ENCODE measurements around the gene SEC14L1. TPM values are rescaled to one million over a fixed set of nuclear protein-coding genes. Genes with fewer than 3 reads are reported as not detected.
A peak's percentile ranks its signal among the peaks of the same experiment; 100 is the strongest.

The SEC14L1 gene
- total RNA-seq, 1 experiment from 2014 or later: 25.8 TPM

GRCh38 chr17:77200711-77201110 lies 59.9 kb downstream of the SEC14L1 start:
- no peak for TF ChIP-seq CTCF (IDR thresholded peaks at IDR 0.05; ENCODE audit: unreplicated experiment)
- CTCF ChIA-PET: no interaction called here
- H3K27me3 Mint-ChIP-seq (ENCODE audit: insufficient read depth, unreplicated experiment): no peaks in the 10 kb centered on the region
- H3K4me1 Mint-ChIP-seq (ENCODE audit: insufficient read depth, unreplicated experiment): no peaks in the 10 kb centered on the region
- BruUV-seq (replicated peaks): no TSS peak
- H3K4me3 Mint-ChIP-seq (ENCODE audit: unreplicated experiment): no peak overlapping the region
- intact Hi-C loops (cut with micrococcal nuclease): no loop called here
- H3K27ac Mint-ChIP-seq (ENCODE audit: low read depth, unreplicated experiment): no peak overlapping the region
- peak; percentile 16 for DNase-seq (ENCODE audit: unreplicated experiment)
- no peaks in the 10 kb centered on the region for H3K9me3 Mint-ChIP-seq (ENCODE audit: unreplicated experiment)
- H3K36me3 Mint-ChIP-seq (ENCODE audit: insufficient read depth, unreplicated experiment): peaks cover 54% of the 10 kb centered on the region
- POLR2A ChIA-PET: no interaction called here

DNA sequence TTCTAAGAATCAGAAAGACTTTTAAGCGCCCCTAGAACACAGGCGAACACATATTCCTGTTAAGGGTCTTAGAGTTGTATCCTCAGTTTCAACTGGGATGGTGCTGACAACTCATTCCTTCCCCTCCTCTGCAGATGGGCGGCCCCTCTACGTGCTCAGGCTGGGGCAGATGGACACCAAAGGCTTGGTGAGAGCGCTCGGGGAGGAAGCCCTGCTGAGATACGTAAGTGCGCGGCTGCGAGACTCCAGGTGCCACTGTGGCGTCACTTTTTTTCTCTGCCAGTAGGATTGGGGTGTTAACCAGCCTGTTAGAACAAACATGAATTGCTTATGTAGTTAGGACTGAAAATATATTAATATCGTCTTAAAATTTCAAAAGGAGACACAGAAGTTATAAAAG lies 62.7 kb downstream of the SEC14L1 start:
- Mint-ChIP-seq H3K9me3 (ENCODE audit: unreplicated experiment) (no peaks in the 10 kb centered on the region), H3K27me3 (ENCODE audit: insufficient read depth, unreplicated experiment) (no peaks in the 10 kb centered on the region), H3K4me1 (ENCODE audit: insufficient read depth, unreplicated experiment) (no peaks in the 10 kb centered on the region), H3K27ac (ENCODE audit: low read depth, unreplicated experiment) (no peak overlapping the region), H3K4me3 (ENCODE audit: unreplicated experiment) (no peak overlapping the region), H3K36me3 (ENCODE audit: insufficient read depth, unreplicated experiment) (peaks cover 67% of the 10 kb centered on the region)
- CTCF ChIA-PET: interaction anchor here (0.6 to 1.4 kb wide), 3 partner anchors 8 to 1081 kb away, joined by 3 to 5 read pairs (median 4); no protein-coding TSS in a partner anchor
- no TSS peak for BruUV-seq (replicated peaks)
- intact Hi-C loops (cut with micrococcal nuclease): no loop called here
- TF ChIP-seq CTCF (IDR thresholded peaks at IDR 0.05; ENCODE audit: unreplicated experiment): no peak
- DNase-seq (ENCODE audit: unreplicated experiment): no peak
- POLR2A ChIA-PET: no interaction called here

GRCh38 chr17:77203846-77204245 lies 63.1 kb downstream of the SEC14L1 start:
- BruUV-seq (replicated peaks): no TSS peak
- no peak for DNase-seq (ENCODE audit: unreplicated experiment)
- CTCF ChIA-PET: interaction anchor here (0.7 kb wide), 1 partner anchor 1081 kb away, joined by 3 read pairs; no protein-coding TSS in a partner anchor
- intact Hi-C loops (cut with micrococcal nuclease): no loop called here
- no peak for TF ChIP-seq CTCF (IDR thresholded peaks at IDR 0.05; ENCODE audit: unreplicated experiment)
- no peaks in the 10 kb centered on the region for H3K4me1 Mint-ChIP-seq (ENCODE audit: insufficient read depth, unreplicated experiment)
- H3K36me3 Mint-ChIP-seq (ENCODE audit: insufficient read depth, unreplicated experiment): peaks cover 69% of the 10 kb centered on the region
- POLR2A ChIA-PET: interaction anchor here (1.2 kb wide), 1 partner anchor 115 kb away, joined by 3 read pairs; no protein-coding TSS in a partner anchor
- H3K27me3 Mint-ChIP-seq (ENCODE audit: insufficient read depth, unreplicated experiment): no peaks in the 10 kb centered on the region
- H3K9me3 Mint-ChIP-seq (ENCODE audit: unreplicated experiment): no peaks in the 10 kb centered on the region
- no peak overlapping the region for H3K27ac Mint-ChIP-seq (ENCODE audit: low read depth, unreplicated experiment)
- H3K4me3 Mint-ChIP-seq (ENCODE audit: unreplicated experiment): no peak overlapping the region

DNA sequence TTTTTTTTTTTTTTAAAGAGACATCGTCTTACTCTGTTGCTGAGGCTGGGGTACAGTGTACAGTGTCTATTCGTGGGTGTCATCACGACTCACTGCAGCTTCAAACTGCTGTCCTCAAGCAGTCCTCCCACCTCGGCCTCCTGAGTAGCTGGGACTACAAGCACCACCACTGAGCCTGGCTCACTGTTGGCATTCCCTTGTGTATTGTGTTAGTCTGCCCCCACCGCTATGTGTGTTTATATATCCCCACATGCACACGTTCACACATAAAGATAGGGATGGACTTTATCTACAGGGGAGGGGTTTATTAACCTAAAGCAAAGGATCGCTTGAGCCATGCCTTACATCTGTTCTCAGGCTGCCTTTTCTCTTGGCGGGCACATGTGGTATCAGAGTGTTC lies 63.8 kb downstream of the SEC14L1 start:
- TF ChIP-seq CTCF (IDR thresholded peaks at IDR 0.05; ENCODE audit: unreplicated experiment): no peak
- Mint-ChIP-seq H3K27me3 (ENCODE audit: insufficient read depth, unreplicated experiment) (no peaks in the 10 kb centered on the region), H3K4me1 (ENCODE audit: insufficient read depth, unreplicated experiment) (no peaks in the 10 kb centered on the region), H3K27ac (ENCODE audit: low read depth, unreplicated experiment) (no peak overlapping the region), H3K36me3 (ENCODE audit: insufficient read depth, unreplicated experiment) (peaks cover 66% of the 10 kb centered on the region), H3K9me3 (ENCODE audit: unreplicated experiment) (no peaks in the 10 kb centered on the region), H3K4me3 (ENCODE audit: unreplicated experiment) (no peak overlapping the region)
- intact Hi-C loops (cut with micrococcal nuclease): no loop called here
- POLR2A ChIA-PET: interaction anchor here (1.2 kb wide), 1 partner anchor 116 kb away, joined by 3 read pairs; no protein-coding TSS in a partner anchor
- BruUV-seq (replicated peaks): no TSS peak
- CTCF ChIA-PET: interaction anchor here (0.6 kb wide), 1 partner anchor 8 kb away, joined by 3 read pairs; no protein-coding TSS in a partner anchor
- no peak for DNase-seq (ENCODE audit: unreplicated experiment)

Data from MCF 10A (cell line).